Loucy (cell line): ENCODE measurements around the gene TBPL2.

Source experiments
- EZH2phosphoT487 ChIP-seq: fragments of 200-600 bp; IDR thresholded peaks from 2 replicates; pipeline ENCODE4 v1.6.1; 2018; ENCODE audit warnings: antibody characterized with exemption, mild to moderate bottlenecking, moderate library complexity, borderline replicate concordance
- TF ChIP-seq, protein P1 (sequence below): fragments of 200-600 bp; sonication (generic); conservative IDR thresholded peaks from 2 replicates; pipeline ENCODE4 v1.5.1; 2014; ENCODE audit warnings: mild to moderate bottlenecking, antibody characterized with exemption, low read length

- TF ChIP-seq, protein P1, sequence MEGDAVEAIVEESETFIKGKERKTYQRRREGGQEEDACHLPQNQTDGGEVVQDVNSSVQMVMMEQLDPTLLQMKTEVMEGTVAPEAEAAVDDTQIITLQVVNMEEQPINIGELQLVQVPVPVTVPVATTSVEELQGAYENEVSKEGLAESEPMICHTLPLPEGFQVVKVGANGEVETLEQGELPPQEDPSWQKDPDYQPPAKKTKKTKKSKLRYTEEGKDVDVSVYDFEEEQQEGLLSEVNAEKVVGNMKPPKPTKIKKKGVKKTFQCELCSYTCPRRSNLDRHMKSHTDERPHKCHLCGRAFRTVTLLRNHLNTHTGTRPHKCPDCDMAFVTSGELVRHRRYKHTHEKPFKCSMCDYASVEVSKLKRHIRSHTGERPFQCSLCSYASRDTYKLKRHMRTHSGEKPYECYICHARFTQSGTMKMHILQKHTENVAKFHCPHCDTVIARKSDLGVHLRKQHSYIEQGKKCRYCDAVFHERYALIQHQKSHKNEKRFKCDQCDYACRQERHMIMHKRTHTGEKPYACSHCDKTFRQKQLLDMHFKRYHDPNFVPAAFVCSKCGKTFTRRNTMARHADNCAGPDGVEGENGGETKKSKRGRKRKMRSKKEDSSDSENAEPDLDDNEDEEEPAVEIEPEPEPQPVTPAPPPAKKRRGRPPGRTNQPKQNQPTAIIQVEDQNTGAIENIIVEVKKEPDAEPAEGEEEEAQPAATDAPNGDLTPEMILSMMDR, result no peak
- TF ChIP-seq EZH2phosphoT487, result no peak
Observed at GRCh38 chr14:55436519-55436918, 3.9 kb downstream of the TBPL2 start.
